Heart left ventricle (tissue), 16 donors: ENCODE measurements around the gene TTC32. TPM values are rescaled to one million over a fixed set of nuclear protein-coding genes. Genes with fewer than 3 reads are reported as not detected.
A peak's percentile ranks its signal among the peaks of the same experiment; 100 is the strongest.

ENCODE experiments used
- ATAC-seq, 4 donors: fragments of 200-7000 bp; cut with Tn5 transposase; one replicate each; pipeline ENCODE4 v1.9.1; 2020 to 2022; ENCODE audit warnings: moderate library complexity in 4 of 4, mild to moderate bottlenecking in 3 of 4, moderate number of reproducible peaks in 1 of 4
- DNase-seq, 5 donors: peaks; one replicate each; pipeline ENCODE4 v3.0.0-alpha.2; 2020
- H3K27ac ChIP-seq, 12 donors: fragments of 200-600 bp; sonication (generic) in 4 of 12; one replicate each; pipeline versions ENCODE4 v1.5.0 to v1.8.0; 2016 to 2022; ENCODE audit warnings: mild to moderate bottlenecking in 2 of 12
- H3K27me3 ChIP-seq, 9 donors: fragments of 200-600 bp; sonication (generic) in 2 of 9; one replicate each; pipeline versions ENCODE4 v1.5.1 to v1.8.0; 2016 to 2022; ENCODE audit warnings: mild to moderate bottlenecking in 3 of 9
- H3K36me3 ChIP-seq, 9 donors: fragments of 200-600 bp; sonication (generic) in 2 of 9; one replicate each; pipeline versions ENCODE4 v1.5.0 to v1.8.0; 2018 to 2022; ENCODE audit warnings: mild to moderate bottlenecking in 2 of 9
- H3K4me1 ChIP-seq, 12 donors: fragments of 200-600 bp; sonication (generic) in 4 of 12; one replicate each; pipeline versions ENCODE4 v1.5.0 to v1.8.0; 2016 to 2022; ENCODE audit warnings: mild to moderate bottlenecking in 3 of 12
- H3K4me3 ChIP-seq, 12 donors: fragments of 200-600 bp; sonication (generic) in 4 of 12; one replicate each; pipeline versions ENCODE4 v1.5.0 to v1.8.0; 2017 to 2022; ENCODE audit warnings: mild to moderate bottlenecking in 9 of 12, moderate library complexity in 4 of 12
- H3K9me3 ChIP-seq, 12 donors: fragments of 200-600 bp; sonication (generic) in 4 of 12; one replicate each; pipeline versions ENCODE4 v1.5.0 to v1.8.0; 2016 to 2022; ENCODE audit warnings: mild to moderate bottlenecking in 1 of 12
- POLR2A ChIP-seq, 2 donors: fragments of 450-650 bp; IDR thresholded peaks; one replicate each; pipeline ENCODE4 v1.6.1; 2017; ENCODE audit warnings: antibody characterized with exemption in 2 of 2, mild to moderate bottlenecking in 2 of 2, moderate library complexity in 2 of 2
- WGBS, 4 donors: extraction: QIAGEN DNeasy Blood & Tissue Kit in 2 of 4; methylation state at CpG; one replicate each; pipeline versions ENCODE4 v1.1.5 to v1.1.7; 2013 to 2018; 5-methylcytosine and 5-hydroxymethylcytosine counted together
- intact Hi-C, 10 donors: fragments of 100-400 bp; cut with DNase I; formaldehyde crosslinking; loops; one replicate each; pipeline versions ENCODE4 v1.11.1 to v1.14.2; 2022
- polyA plus RNA-seq, 2 donors: library from polyadenylated mRNA; stranded (reverse); fragments of 200-250 nt; gene quantifications; one replicate each; pipeline ENCODE4 v1.2.3, GENCODE V29; 2013
- total RNA-seq, 9 donors: library from RNA; depleted of rRNA in 2 of 9; stranded (reverse); fragments of >200 nt in 2 of 9; fragmentation: NEBNext Ultra II Directional in 3 of 9; extraction: Animal tissue kit (Norgen Biotek cat#: 25700) in 3 of 9; gene quantifications; one replicate each; pipeline versions ENCODE4 v1.1.0 to v1.2.4, GENCODE V29; 2016 to 2023
- TF ChIP-seq, protein P1 (sequence below), 12 donors: fragments of 200-600 bp; sonication (generic) in 4 of 12; IDR thresholded peaks; one replicate each; pipeline versions ENCODE4 v1.5.0 to v1.8.0; 2018 to 2022; ENCODE audit warnings: antibody characterized with exemption in 12 of 12, mild to moderate bottlenecking in 5 of 12
- donor health status: ischemic (EF 13 %, LVEDD 7.1; RV severe dilation, severe dysfunction).
- donor health status: healthy with polysubstance abuse.
- donor health status: DM: no; HTN: yes; CAD: no.
- donor health status: DM: no; HTN: no; CAD: no.
- donor health status: ischemic (EF 25% LVEDD 6.9; RV normal size, moderate dysfunction).
- donor health status: ischemic (EF 25% LVEDD 5.7; RV mildly dilated, moderate dysfunction).
- donor health status: healthy.
- donor health status: DM: yes; HTN: yes; CAD: no.
- donor health status: ischemic (EF 35%, LVEDD 5.7; RV mildly dilated, moderate dysfunction).
- donor health status: nonischemic (EF 11% LVEDD 7.7; RV severe dilation, severe dysfunction).
- donor health status: DM: yes; HTN: yes; CAD: no.
- donor health status: PGD.
- donor health status: ischemic (EF 29% LVEDD 5.4; RV normal size, mild dysfunction).
- donor health status: nonischemic (EF 23%, LVEDD 6.1; RV moderate dilation, normal function).

The TTC32 gene
- total and polyA plus RNA-seq, 11 donors: 2.6 to 10.3 (median 6.3) TPM

DNA sequence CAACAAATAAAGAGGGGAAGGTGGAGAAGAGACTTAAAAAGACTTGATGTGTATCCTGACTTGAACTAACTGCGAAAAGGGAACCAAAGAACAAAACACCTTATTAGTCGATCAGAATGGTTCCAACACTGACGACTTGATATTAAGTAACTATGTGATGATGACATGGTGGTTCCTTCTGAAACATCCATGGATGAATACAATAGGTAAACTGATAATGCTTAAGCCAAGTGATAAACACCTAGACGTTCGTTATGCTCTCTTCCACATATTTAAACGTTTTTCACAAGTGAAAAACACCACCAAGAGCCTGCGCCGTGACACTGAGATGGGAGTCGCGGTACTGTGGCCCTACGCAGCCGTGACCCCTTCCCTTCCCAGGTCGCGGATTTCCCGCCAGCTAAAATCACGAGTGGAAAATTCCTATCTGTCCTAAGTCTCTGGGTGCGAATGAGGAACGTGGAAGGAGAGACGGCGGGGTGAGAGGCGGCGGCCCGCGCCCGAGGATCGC lies 797 bp downstream of the TTC32 start:
- 0 to 1% (median 1%) methylated on average over 26 of the region's 26 CpGs for WGBS, 4 donors
- peaks cover 0 to 3% (median 0%) of the 10 kb centered on the region in 9 donors for H3K36me3 ChIP-seq
- peak overlapping the region; percentile 75 to 97 (median 84) for H3K4me3 ChIP-seq
- peaks cover 0 to 53% (median 39%) of the 10 kb centered on the region in 12 donors for H3K4me1 ChIP-seq
- ATAC-seq (peak in 2 of 4 donors; percentile 40), DNase-seq (no peak)
- H3K27me3 ChIP-seq: no peaks in the 10 kb centered on the region
- H3K9me3 ChIP-seq: no peaks in the 10 kb centered on the region
- peak overlapping the region; percentile 91 to 98 (median 96) for H3K27ac ChIP-seq
- intact Hi-C loops: loop anchor here in 1 of 10 donors (5.0 kb wide), 1 partner anchor 151 kb away; the partner anchor contains the start of gene LAPTM4A
- TF ChIP-seq, protein P1, sequence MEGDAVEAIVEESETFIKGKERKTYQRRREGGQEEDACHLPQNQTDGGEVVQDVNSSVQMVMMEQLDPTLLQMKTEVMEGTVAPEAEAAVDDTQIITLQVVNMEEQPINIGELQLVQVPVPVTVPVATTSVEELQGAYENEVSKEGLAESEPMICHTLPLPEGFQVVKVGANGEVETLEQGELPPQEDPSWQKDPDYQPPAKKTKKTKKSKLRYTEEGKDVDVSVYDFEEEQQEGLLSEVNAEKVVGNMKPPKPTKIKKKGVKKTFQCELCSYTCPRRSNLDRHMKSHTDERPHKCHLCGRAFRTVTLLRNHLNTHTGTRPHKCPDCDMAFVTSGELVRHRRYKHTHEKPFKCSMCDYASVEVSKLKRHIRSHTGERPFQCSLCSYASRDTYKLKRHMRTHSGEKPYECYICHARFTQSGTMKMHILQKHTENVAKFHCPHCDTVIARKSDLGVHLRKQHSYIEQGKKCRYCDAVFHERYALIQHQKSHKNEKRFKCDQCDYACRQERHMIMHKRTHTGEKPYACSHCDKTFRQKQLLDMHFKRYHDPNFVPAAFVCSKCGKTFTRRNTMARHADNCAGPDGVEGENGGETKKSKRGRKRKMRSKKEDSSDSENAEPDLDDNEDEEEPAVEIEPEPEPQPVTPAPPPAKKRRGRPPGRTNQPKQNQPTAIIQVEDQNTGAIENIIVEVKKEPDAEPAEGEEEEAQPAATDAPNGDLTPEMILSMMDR (IDR thresholded peaks at IDR 0.05): no peak
- TF ChIP-seq POLR2A (IDR thresholded peaks at IDR 0.05): no peak

- 34 to 40% (median 38%) methylated on average over 11 of the region's 11 CpGs for WGBS, 4 donors
- intact Hi-C loops: loop anchor here in 2 of 10 donors (5.0 to 10.0 kb wide), 2 partner anchors 152 to 1345 kb away; partner anchors contain the start of gene LAPTM4A (in 1 of the 2)
- Histone ChIP-seq H3K4me3 (peak overlapping the region; percentile 75 to 97 (median 84)), H3K27me3 (no peaks in the 10 kb centered on the region), H3K9me3 (no peaks in the 10 kb centered on the region), H3K27ac (peak overlapping the region in 11 of 12 donors; percentile 91 to 98 (median 96)), H3K4me1 (peaks cover 0 to 60% (median 45%) of the 10 kb centered on the region in 12 donors), H3K36me3 (peaks cover 0 to 3% (median 0%) of the 10 kb centered on the region in 9 donors)
- TF ChIP-seq, protein P1 (IDR thresholded peaks at IDR 0.05): no peak
- TF ChIP-seq POLR2A (IDR thresholded peaks at IDR 0.05): no peak
- no peak for DNase-seq
- no peak for ATAC-seq
Observed at GRCh38 chr2:19899985-19900930, 1.5 kb downstream of the TTC32 start.

GRCh38 chr2:19898592-19899329 lies 3.0 kb downstream of the TTC32 start:
- peaks cover 0 to 68% (median 49%) of the 10 kb centered on the region in 12 donors for H3K4me1 ChIP-seq
- DNase-seq (no peak), ATAC-seq (no peak)
- H3K27me3 ChIP-seq: no peaks in the 10 kb centered on the region
- intact Hi-C loops: loop anchor here in 1 of 10 donors (10.0 kb wide), 1 partner anchor 1344 kb away; no protein-coding TSS in a partner anchor
- H3K9me3 ChIP-seq: no peaks in the 10 kb centered on the region
- H3K4me3 ChIP-seq: no peak overlapping the region
- WGBS, 4 donors: 70 to 78% (median 76%) methylated on average over 7 of the region's 7 CpGs
- no peak overlapping the region for H3K27ac ChIP-seq
- TF ChIP-seq, protein P1 (IDR thresholded peaks at IDR 0.05): no peak
- no peak for TF ChIP-seq POLR2A (IDR thresholded peaks at IDR 0.05)
- H3K36me3 ChIP-seq: peaks cover 0 to 3% (median 0%) of the 10 kb centered on the region in 9 donors
